ENCODE data around the gene CD83. TPM values are rescaled to one million over a fixed set of nuclear protein-coding genes. Genes with fewer than 3 reads are reported as not detected.
A peak's percentile ranks its signal among the peaks of the same experiment; 100 is the strongest.

The CD83 gene
- total RNA-seq, 2 donors from 2014 or later, result 1.3 to 2.3 TPM

DNA sequence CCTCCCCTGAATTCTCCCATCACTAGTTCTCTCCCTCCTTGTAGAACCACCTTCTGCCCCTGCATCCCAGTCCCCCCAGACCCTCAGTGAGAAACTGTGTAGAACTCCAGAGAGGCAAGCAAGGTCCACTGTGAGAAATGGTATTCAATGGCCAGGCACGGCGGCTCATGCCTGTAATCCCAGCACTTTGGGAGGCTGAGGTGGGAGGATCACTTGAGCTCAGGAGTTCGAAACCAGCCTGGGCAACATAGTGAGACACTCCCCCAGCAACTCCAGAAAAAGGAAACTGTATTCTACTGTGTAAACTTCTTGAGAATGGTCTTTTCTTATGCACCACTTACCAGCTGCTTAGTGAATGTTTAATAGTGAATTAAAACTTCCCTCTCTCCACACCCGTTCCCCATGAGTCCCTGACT lies 8.2 kb upstream of the CD83 start:
- no peak for ATAC-seq
- no peak for TF ChIP-seq POLR2A (IDR thresholded peaks at IDR 0.05)
- TF ChIP-seq CTCF (IDR thresholded peaks at IDR 0.05), result no peak
- WGBS, 2 donors, result 70 to 72% methylated on average over 4 of the region's 4 CpGs

DNA sequence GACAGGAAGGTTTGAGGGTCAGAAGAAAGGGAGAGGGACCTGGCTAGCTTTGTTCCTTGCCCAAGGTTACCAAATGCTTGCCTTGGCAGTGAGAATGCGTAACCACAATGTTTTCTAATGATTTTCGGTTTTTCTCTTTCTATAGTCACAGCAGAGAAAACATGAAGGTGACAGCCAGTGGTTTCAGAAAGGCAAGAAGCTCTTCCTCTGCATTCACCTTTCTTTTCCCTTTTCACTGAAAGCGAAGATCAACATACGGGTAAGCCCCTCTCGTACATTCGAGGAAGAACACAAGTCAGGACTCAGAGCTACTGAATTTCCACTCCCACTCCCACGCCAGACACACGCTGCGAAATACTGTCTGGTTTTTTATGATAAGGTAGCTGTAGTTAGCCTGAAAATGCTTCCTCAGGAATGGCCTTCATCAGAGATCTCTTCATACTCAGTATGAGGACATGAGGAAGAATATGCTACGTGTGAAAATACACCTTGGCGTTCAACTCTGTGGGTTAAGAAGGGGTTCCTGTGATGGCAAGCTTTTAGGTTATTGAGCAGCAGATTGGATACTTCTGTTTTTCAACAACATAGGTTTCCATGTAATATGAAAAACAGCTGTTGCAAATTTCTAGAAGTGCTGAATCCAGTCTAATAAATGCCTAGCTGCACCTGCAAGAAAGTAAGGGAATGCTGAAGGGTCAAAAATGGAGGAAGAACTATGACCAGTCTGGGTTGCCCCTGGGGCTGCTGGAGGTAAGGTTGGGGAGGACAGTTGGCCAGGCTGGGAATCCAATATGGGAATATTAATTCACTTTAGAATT lies 7.4 kb upstream of the CD83 start:
- WGBS, 2 donors, result 77 to 78% methylated on average over 11 of the region's 11 CpGs
- Histone ChIP-seq H3K9me3 (no peaks in the 10 kb centered on the region), H3K36me3 (replicated peaks in 1 of 2; ENCODE audit: insufficient read depth in 1 of 2, low read depth in 2 of 2) (no peaks in the 10 kb centered on the region), H3K4me1 (no peaks in the 10 kb centered on the region), H3K27me3 (no peaks in the 10 kb centered on the region), H3K4me3 (no peak overlapping the region), H3K27ac (no peak overlapping the region)
- intact Hi-C loops (cut with DNase I), result no loop called here
- no peak for TF ChIP-seq CTCF (IDR thresholded peaks at IDR 0.05)
- DNase-seq, result no peak
- ATAC-seq, result no peak

More for the DNA sequence above, 8.2 kb upstream of the CD83 start:
- Histone ChIP-seq H3K36me3 (replicated peaks in 1 of 2; ENCODE audit: insufficient read depth in 1 of 2, low read depth in 2 of 2) (no peaks in the 10 kb centered on the region), H3K27ac (no peak overlapping the region), H3K4me3 (no peak overlapping the region), H3K27me3 (no peaks in the 10 kb centered on the region), H3K4me1 (no peaks in the 10 kb centered on the region), H3K9me3 (no peaks in the 10 kb centered on the region)
- intact Hi-C loops (cut with DNase I), result no loop called here
- DNase-seq, result no peak

DNA sequence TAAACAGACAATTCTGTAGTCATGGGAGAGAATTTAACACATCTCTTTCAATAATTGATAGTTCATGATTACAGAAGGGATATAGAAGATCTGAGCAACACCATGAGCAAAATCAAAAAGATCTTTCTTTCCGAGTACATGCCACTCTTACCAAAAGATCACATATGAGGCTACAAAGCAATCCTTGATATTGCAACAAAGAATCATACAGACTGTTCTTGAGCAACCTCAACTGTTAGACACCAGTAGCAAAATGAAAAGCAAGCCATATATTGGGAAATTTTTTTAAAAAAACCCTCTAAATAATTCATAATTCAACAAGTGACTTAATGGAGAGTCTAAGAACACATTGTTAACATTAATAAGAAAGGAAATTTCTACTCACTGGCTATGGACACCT lies 3.6 kb upstream of the CD83 start:
- Histone ChIP-seq H3K4me3 (no peak overlapping the region), H3K36me3 (replicated peaks in 1 of 2; ENCODE audit: insufficient read depth in 1 of 2, low read depth in 2 of 2) (no peaks in the 10 kb centered on the region), H3K27me3 (no peaks in the 10 kb centered on the region), H3K4me1 (peaks cover 10% of the 10 kb centered on the region), H3K27ac (no peak overlapping the region), H3K9me3 (no peaks in the 10 kb centered on the region)
- 68 to 91% methylated on average over 1 of the region's 1 CpG for WGBS, 2 donors
- TF ChIP-seq POLR2A (IDR thresholded peaks at IDR 0.05) (no peak), CTCF (IDR thresholded peaks at IDR 0.05) (no peak)
- ATAC-seq, result no peak
- intact Hi-C loops (cut with DNase I), result no loop called here
- DNase-seq, result no peak

DNA sequence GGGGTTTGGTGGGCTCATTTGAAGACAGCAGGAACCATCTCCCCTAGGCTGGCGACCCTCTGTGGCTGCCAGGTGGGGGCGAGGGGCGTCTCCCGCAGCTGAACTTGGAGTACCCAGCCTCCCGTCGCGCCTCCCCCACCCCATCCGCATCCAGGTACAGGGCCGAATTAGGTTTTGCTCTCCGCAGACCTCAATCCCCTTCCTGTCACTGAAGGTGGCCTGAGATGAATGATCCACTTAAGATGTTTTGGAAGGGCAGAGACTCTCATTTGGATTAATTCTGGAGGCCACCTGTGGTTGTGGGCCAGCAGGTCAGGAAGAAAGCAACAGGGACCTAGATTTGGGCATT lies 493 bp downstream of the CD83 start:
- Histone ChIP-seq H3K4me3 (peak overlapping the region; percentile 8 to 35), H3K9me3 (no peaks in the 10 kb centered on the region), H3K36me3 (replicated peaks in 1 of 2; ENCODE audit: insufficient read depth in 1 of 2, low read depth in 2 of 2) (no peaks in the 10 kb centered on the region), H3K27me3 (no peaks in the 10 kb centered on the region), H3K27ac (peak overlapping the region in 3 of 4 donors; percentile 39 to 58 (median 51)), H3K4me1 (peaks cover 10% of the 10 kb centered on the region)
- WGBS, 2 donors, result 20 to 40% methylated on average over 1 to 10 of the region's 10 CpGs
- ATAC-seq, result peak; percentile 7
- intact Hi-C loops (cut with DNase I), result no loop called here
- no peak for DNase-seq
- TF ChIP-seq CTCF (IDR thresholded peaks at IDR 0.05) (peak in 1 of 7 experiments; percentile 0), POLR2A (IDR thresholded peaks at IDR 0.05) (no peak)

GRCh38 chr6:14118446-14118845 lies 874 bp downstream of the CD83 start:
- ATAC-seq (no peak), DNase-seq (no peak)
- 88 to 93% methylated on average over 2 of the region's 2 CpGs for WGBS, 2 donors
- H3K9me3 ChIP-seq, result no peaks in the 10 kb centered on the region
- no peaks in the 10 kb centered on the region for H3K36me3 ChIP-seq (replicated peaks in 1 of 2; ENCODE audit: insufficient read depth in 1 of 2, low read depth in 2 of 2)
- no peak overlapping the region for H3K4me3 ChIP-seq
- intact Hi-C loops (cut with DNase I), result no loop called here
- TF ChIP-seq POLR2A (IDR thresholded peaks at IDR 0.05) (no peak), CTCF (IDR thresholded peaks at IDR 0.05) (no peak)
- no peaks in the 10 kb centered on the region for H3K27me3 ChIP-seq
- peaks cover 10% of the 10 kb centered on the region for H3K4me1 ChIP-seq
- no peak overlapping the region for H3K27ac ChIP-seq
